Karpas-422 (cell line): ENCODE measurements around the gene TMEM143. TPM values are rescaled to one million over a fixed set of nuclear protein-coding genes. Genes with fewer than 3 reads are reported as not detected.
"Not testable (repeated sequence)": the region's sequence is repeated elsewhere in the genome, so short reads cannot be mapped to it uniquely, and the experiment has no call there.

Experiments used
- DNase-seq: peaks from one replicate; pipeline ENCODE4 v3.0.0-alpha.2; 2015
- H2AFZ ChIP-seq: fragments of 200-600 bp; sonication (generic); 2 replicates; pipeline ENCODE4 v1.6.1; 2014; ENCODE audit warnings: antibody characterized with exemption, low read length, mixed read lengths
- H3K27ac ChIP-seq: fragments of 200-600 bp; sonication (generic); 2 replicates; pipeline ENCODE4 v1.5.1; 2014; ENCODE audit warnings: mild to moderate bottlenecking, low read length, moderate library complexity
- H3K27me3 ChIP-seq: fragments of 200-600 bp; sonication (generic); 2 replicates; pipeline ENCODE4 v1.6.1; 2014; ENCODE audit warnings: low read length, mixed read lengths
- H3K36me3 ChIP-seq: fragments of 200-600 bp; sonication (generic); 2 replicates; pipeline ENCODE4 v1.6.1; 2014; ENCODE audit warnings: low read length, mixed read lengths; ENCODE audit not compliant: insufficient read depth
- H3K4me1 ChIP-seq: fragments of 200-600 bp; sonication (generic); 2 replicates; pipeline ENCODE4 v1.6.1; 2014; ENCODE audit warnings: mild to moderate bottlenecking, low read length, mixed read lengths
- H3K4me2 ChIP-seq: fragments of 200-600 bp; sonication (generic); 2 replicates; pipeline ENCODE4 v1.6.1; 2014; ENCODE audit warnings: low read length, low read depth, mild to moderate bottlenecking; ENCODE audit not compliant: poor library complexity, severe bottlenecking
- H3K4me3 ChIP-seq: fragments of 200-600 bp; sonication (generic); 2 replicates; pipeline ENCODE4 v1.5.1; 2014; ENCODE audit warnings: mild to moderate bottlenecking, antibody characterized with exemption, low read length, mixed read lengths
- H3K79me2 ChIP-seq: fragments of 200-600 bp; sonication (generic); 2 replicates; pipeline ENCODE4 v1.6.1; 2014; ENCODE audit warnings: mild to moderate bottlenecking, low read length, mixed read lengths
- H3K9ac ChIP-seq: fragments of 200-600 bp; sonication (generic); 2 replicates; pipeline ENCODE4 v1.6.0; 2014; ENCODE audit warnings: low read length
- H3K9me2 ChIP-seq: fragments of 200-600 bp; sonication (generic), shearing (Covaris generic); replicated peaks from 2 replicates; pipeline ENCODE4 v1.6.0; 2014; ENCODE audit warnings: mild to moderate bottlenecking, low read length, moderate library complexity; ENCODE audit not compliant: insufficient read depth
- H3K9me3 ChIP-seq: fragments of 300-700, 200-600 bp; sonication (generic); 2 replicates; pipeline ENCODE4 v1.6.1; 2014; ENCODE audit warnings: low read length, mixed read lengths
- H4K20me1 ChIP-seq: fragments of 200-600 bp; sonication (generic); 2 replicates; pipeline ENCODE4 v1.6.1; 2014; ENCODE audit warnings: mild to moderate bottlenecking, antibody characterized with exemption, low read length, low read depth; ENCODE audit not compliant: insufficient read depth
- total RNA-seq: library from RNA; depleted of rRNA; stranded (reverse); fragments of >200 nt; shearing (Covaris generic); gene quantifications from 2 replicates; pipeline ENCODE4 v1.2.3, GENCODE V29; 2014; ENCODE audit warnings: low replicate concordance

TMEM143 gene
- total RNA-seq, 1 experiment from 2014 or later = 7.8 TPM

DNA sequence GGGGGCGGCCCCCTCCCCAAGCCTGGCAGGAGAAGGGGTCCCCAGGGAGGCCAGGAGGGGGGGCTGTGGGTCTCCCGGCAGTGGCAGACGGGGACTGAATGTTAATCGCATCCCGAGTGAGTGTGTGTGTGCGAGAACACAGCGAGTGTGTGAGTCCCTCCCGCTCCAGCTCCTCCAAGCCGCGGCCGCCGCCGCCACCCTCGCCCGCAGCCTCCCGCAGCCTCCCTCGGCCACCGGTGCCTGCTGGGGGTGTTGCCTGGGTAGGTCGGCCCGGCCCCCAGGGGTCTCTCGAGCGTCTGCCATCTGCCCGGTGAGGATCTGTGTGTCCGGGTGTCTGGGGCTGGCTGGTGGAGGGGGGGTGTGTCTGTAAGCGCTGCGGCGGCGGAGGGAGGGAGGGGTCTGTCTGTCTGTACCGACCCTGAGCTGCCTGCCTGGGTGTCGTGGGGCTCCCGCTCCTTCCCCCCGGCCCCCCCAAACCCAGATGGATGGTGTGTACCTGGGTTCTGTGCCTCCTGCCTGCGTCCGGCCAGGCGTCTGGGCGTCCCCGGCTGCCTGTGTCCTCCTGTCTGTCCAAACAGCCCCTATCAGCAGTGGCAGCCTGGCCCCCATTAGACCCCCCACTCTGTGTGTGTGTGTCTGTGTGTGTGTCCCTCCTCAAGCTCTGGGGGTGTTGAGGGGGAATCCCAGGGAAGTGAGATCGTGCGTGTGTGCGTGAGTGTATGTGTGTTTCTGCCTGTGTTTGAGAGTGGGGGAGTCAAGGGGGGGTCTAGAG, 30.0 kb upstream of the TMEM143 start, which contains the start of gene GRIN2D:
Gene GRIN2D (plus strand): TSS at position 110 of the 772 bp plus-strand sequence. CDS start 4,725 bp downstream, outside the sequence.
- no peaks in the 10 kb centered on the region for H4K20me1 ChIP-seq
- no peaks in the 10 kb centered on the region for H3K9me3 ChIP-seq
- no peaks in the 10 kb centered on the region for H3K27me3 ChIP-seq
- H3K4me3 ChIP-seq = no peak within 1 kb of the TSS
- no peak within 1 kb of the TSS for H3K27ac ChIP-seq
- H3K36me3 ChIP-seq = 0 out of 2 replicates have a peak, but pooled peaks cover under 1% of the 10 kb centered on the region
- H3K9me2 ChIP-seq = no peaks in the 10 kb centered on the region
- no peak within 1 kb of the TSS for H2AFZ ChIP-seq
- no peak for DNase-seq
- no peak within 1 kb of the TSS for H3K4me2 ChIP-seq
- peaks cover 20% of the 10 kb centered on the region for H3K79me2 ChIP-seq
- H3K9ac ChIP-seq = no peak within 1 kb of the TSS; the same call in 1 of the 2 replicates
- H3K4me1 ChIP-seq = peaks cover 7% of the 10 kb centered on the region

DNA sequence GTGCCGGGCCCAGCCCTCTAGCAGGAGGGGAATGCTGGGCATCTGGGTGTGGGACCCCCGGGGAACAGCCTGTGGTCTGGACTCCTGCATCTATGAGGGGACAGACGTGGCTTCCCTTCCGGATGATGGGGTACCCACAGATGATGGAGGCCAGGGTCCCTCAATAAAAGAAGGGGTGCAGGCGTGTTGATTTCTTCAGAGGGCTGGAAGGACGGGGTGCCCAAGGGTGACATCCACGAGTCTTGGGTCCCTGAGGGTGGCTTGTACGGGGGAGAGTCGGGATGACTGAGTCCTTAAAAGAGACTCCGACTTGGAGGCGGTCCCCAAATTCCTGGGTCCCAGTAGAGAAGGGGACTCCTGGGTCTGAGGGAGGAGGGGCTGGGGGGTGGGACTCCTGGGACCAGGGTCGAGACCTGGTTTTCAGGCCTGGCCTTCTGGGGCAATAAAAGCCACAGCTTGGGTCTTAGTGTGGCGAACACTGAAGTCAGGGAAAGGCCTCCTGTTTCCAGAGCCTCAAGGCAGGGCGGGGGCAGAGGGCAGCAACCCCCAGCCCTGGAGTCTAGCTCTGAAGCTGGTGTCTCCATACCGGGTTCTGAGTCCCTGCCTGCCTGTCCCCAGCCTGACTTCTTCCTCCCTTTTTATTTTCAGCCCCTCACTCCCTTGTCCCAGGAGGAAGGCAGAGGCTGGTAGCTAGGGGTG, 29.3 kb upstream of the TMEM143 start:
- H3K79me2 ChIP-seq = peaks cover 20% of the 10 kb centered on the region
- H2AFZ ChIP-seq = no peak overlapping the region
- DNase-seq = no peak
- no peaks in the 10 kb centered on the region for H3K9me3 ChIP-seq
- peaks cover 7% of the 10 kb centered on the region; the same call in 1 of the 2 replicates for H3K36me3 ChIP-seq
- H3K4me3 ChIP-seq = no peak overlapping the region
- H4K20me1 ChIP-seq = no peaks in the 10 kb centered on the region
- no peaks in the 10 kb centered on the region for H3K27me3 ChIP-seq
- H3K4me1 ChIP-seq = peaks cover 7% of the 10 kb centered on the region
- no peak overlapping the region for H3K27ac ChIP-seq
- H3K9ac ChIP-seq = no peak overlapping the region
- H3K9me2 ChIP-seq = no peaks in the 10 kb centered on the region
- H3K4me2 ChIP-seq = no peak overlapping the region

DNA sequence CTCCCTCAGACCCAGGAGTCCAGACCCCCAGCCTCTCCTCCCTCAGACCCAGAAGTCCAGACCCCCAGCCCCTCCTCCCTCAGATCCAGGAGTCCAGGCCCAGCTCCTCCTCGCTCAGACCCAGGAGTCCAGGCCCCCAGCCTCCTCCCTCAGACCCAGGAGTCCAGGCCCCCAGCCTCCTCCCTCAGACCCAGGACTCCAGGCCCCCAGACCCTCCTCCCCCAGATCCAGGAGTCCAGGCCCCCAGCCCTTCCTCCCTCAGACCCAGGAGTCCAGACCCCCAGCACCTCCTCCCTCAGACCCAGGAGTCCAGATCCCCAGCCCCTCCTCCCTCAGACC, 28.2 kb upstream of the TMEM143 start:
- not testable (repeated sequence) for H3K27ac ChIP-seq

DNA sequence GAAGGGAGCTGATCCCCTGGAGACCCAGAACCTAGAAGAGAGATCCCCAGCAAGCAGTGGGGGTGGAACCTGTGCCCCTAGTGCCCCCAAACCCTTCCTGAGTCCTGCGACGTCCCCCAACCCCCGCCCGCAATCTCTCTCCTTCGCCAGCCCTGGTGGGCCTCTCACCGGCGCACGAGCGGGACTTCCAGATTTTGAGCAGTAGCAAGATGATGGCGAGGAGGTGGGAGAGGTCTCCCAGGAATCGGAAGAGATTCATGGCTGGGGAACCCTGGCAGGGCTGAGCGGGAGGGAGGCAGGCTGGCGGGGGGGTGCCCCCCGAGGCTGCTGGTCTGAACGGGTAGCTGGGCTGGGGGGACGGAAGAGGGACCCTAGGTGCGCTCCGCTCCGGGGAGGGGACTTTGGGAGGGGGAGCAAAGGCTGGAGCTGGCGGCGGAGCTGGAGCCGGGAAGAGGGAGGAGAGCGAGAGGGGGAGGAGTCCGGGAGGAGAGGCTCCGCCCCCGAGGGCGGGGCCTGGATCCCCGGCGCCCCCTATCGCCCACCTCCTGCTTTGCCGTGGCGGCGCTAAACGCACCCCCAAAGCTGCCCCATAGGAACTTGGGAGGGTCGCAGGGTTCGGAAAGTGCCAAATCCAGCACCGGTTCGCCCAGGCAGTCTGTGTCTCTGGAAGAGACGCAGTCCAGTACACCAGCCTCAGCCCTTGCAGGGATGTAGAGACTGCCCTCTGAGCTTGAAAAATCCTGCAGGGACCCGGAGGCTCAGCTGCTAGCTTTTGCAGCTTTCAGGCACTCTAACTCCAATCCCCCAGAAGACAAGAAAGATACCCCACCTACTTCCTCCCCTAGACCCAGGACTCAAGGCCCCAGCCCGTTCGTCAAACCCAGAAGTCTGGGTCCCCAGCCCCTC, 27.6 kb upstream of the TMEM143 start, which contains the start of gene KDELR1:
Gene KDELR1 (minus strand): TSS at position 452 of the 906 bp plus-strand sequence. CDS start 193 bp downstream, at position 259.
- H3K27ac ChIP-seq = peak within 1 kb of the TSS; percentile 75
- H3K9me3 ChIP-seq = no peaks in the 10 kb centered on the region
- H2AFZ ChIP-seq = peak within 1 kb of the TSS; percentile 46; the same call in 1 of the 2 replicates
- no peaks in the 10 kb centered on the region for H4K20me1 ChIP-seq
- peak within 1 kb of the TSS; percentile 97 for H3K9ac ChIP-seq
- peaks cover 7% of the 10 kb centered on the region for H3K4me1 ChIP-seq
- peaks cover 23% of the 10 kb centered on the region for H3K79me2 ChIP-seq
- H3K27me3 ChIP-seq = no peaks in the 10 kb centered on the region
- H3K4me2 ChIP-seq = peak within 1 kb of the TSS; percentile 85
- peak; percentile 86 for DNase-seq
- H3K9me2 ChIP-seq = no peaks in the 10 kb centered on the region
- H3K4me3 ChIP-seq = peak within 1 kb of the TSS; percentile 90
- H3K36me3 ChIP-seq = peaks cover 11% of the 10 kb centered on the region; the same call in 1 of the 2 replicates

More for the DNA sequence above, 28.2 kb upstream of the TMEM143 start:
- not testable (repeated sequence) for H3K9me2 ChIP-seq, H2AFZ ChIP-seq, H3K4me1 ChIP-seq, H4K20me1 ChIP-seq, H3K9me3 ChIP-seq, H3K27me3 ChIP-seq, DNase-seq
- H3K9ac ChIP-seq = peak overlapping the region; percentile 60; the same call in 1 of the 2 replicates
- H3K4me3 ChIP-seq = peak overlapping the region; percentile 90
- peaks cover 11% of the 10 kb centered on the region; the same call in 1 of the 2 replicates for H3K36me3 ChIP-seq
- H3K79me2 ChIP-seq = peaks cover 23% of the 10 kb centered on the region
- H3K4me2 ChIP-seq = peak overlapping the region; percentile 85

DNA sequence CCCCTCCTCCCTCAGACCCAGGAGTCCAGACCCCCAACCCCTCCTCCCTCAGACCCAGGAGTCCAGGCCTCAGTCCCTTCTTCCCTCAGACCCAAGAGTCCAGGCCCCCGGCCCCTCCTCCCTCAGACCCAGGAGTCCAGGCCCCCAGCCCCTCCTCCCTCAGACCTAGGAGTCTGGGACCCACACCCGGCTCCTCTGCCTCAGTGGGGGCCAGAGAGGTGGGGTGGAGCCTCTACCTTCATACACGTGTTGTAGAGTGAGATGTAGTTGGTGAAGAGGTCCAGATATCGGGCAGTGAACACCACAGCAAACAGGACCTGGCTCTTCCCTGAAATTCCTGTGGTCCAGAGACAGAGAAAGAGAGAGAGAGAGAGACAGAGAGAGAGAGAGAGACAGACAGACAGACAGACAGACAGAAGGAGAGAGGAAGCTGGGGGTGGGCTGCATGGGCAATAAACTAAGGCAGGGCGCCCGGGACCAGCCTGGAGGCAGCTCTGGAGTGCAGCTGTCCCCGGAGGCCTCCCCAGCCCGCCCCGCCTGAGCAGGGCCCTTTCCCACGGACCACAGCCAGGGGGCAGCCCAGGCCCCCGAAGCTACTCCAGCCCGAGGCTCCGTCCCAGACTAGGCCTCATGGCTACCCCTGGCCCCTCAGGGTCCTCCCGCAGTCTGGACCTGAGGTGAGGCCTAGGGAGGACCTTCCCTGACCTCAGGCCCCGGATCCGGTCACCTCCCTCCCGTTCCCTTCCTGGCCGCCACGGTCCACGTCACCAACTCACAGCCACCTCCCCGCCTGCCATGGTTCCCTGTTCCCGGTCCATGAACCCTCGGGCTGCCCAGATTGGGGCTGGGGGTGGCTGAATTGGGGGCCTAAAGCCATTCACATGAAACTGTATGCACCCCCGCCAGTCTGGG, 26.7 kb upstream of the TMEM143 start:
- H3K9me3 ChIP-seq = no peaks in the 10 kb centered on the region
- H3K9ac ChIP-seq = peak overlapping the region; percentile 97
- H4K20me1 ChIP-seq = no peaks in the 10 kb centered on the region
- H3K27ac ChIP-seq = peak overlapping the region; percentile 75
- H2AFZ ChIP-seq = no peak overlapping the region
- H3K79me2 ChIP-seq = peaks cover 23% of the 10 kb centered on the region
- no peaks in the 10 kb centered on the region for H3K27me3 ChIP-seq
- H3K9me2 ChIP-seq = no peaks in the 10 kb centered on the region
- H3K4me1 ChIP-seq = peaks cover 7% of the 10 kb centered on the region
- H3K4me3 ChIP-seq = peak overlapping the region; percentile 90
- peak overlapping the region; percentile 85 for H3K4me2 ChIP-seq
- DNase-seq = peak; percentile 87
- peaks cover 14% of the 10 kb centered on the region for H3K36me3 ChIP-seq

DNA sequence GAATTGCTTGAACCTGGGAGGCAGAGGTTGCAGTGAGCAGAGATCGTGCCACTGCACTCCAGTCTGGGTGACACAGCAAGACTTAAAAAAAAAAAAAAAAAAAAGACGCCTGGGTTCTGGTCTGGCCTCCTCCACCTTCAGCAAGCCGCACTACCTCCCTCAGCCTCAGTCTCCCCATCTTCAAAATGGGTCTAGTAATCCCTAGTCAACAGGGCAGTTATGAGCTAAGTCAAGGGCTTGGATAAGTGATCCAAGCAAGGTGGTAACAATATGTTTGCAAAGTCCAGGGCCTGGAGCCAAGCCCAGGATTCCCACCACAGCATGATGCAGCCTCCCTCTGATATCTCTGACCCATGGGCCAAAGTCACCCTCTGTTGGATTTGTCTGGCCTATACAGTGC, 23.2 kb upstream of the TMEM143 start:
- Histone ChIP-seq H4K20me1 (no peaks in the 10 kb centered on the region), H2AFZ (no peak overlapping the region), H3K9ac (no peak overlapping the region), H3K9me2 (no peaks in the 10 kb centered on the region), H3K79me2 (peaks cover 23% of the 10 kb centered on the region), H3K36me3 (peaks cover 18% of the 10 kb centered on the region), H3K27me3 (no peaks in the 10 kb centered on the region), H3K4me3 (no peak overlapping the region), H3K4me2 (no peak overlapping the region), H3K4me1 (peaks cover 7% of the 10 kb centered on the region), H3K9me3 (no peaks in the 10 kb centered on the region), H3K27ac (no peak overlapping the region)
- DNase-seq = no peak

DNA sequence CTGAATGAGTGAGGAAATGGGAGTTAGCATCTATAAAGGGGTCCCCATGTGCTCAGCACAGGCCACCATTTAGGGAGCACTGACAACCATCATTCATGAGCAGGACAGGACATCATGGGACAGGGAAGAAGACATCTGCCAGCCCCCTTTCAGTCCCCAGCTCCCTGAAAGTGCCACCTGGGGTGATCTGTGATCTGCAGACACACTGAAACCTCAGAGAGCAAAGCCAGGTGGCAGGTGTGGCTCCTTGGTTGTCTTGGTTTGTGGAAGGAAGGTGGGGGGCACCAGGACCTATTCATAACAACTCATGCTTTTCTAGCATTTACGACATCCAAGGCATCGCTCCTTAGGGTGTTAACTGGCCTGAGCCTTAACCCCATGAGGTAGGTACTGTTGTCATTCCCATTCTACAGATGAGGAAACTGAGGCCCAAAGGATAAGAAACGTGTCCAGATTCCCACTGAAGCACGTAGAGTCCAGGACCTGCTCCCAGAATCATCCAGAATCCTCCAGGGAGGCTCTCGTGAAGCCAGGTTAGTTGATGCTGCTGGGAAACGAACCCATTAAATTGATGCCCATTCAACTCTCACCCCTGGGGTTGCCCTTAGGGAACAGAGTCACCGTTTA, 21.8 kb upstream of the TMEM143 start:
- H3K9ac ChIP-seq = no peak overlapping the region
- peaks cover 15% of the 10 kb centered on the region for H3K79me2 ChIP-seq
- H3K9me3 ChIP-seq = no peaks in the 10 kb centered on the region
- H3K9me2 ChIP-seq = no peaks in the 10 kb centered on the region
- H3K27me3 ChIP-seq = no peaks in the 10 kb centered on the region
- no peak overlapping the region for H2AFZ ChIP-seq
- no peaks in the 10 kb centered on the region for H4K20me1 ChIP-seq
- H3K27ac ChIP-seq = no peak overlapping the region
- no peak for DNase-seq
- peaks cover 18% of the 10 kb centered on the region for H3K36me3 ChIP-seq
- H3K4me1 ChIP-seq = peaks cover 4% of the 10 kb centered on the region
- no peak overlapping the region for H3K4me2 ChIP-seq
- H3K4me3 ChIP-seq = no peak overlapping the region
